GM19328 (cell line): ENCODE measurements around the gene TAB2.
"Not testable (repeated sequence)": the region's sequence is repeated elsewhere in the genome, so short reads cannot be mapped to it uniquely, and the experiment has no call there.

Experiments used
- ATAC-seq: cut with Tn5 transposase; IDR thresholded peaks from one replicate; pipeline ENCODE4 v1.9.1; 2021; ENCODE audit warnings: mild to moderate bottlenecking, moderate library complexity; ENCODE audit not compliant: unreplicated experiment

TAB2 gene

GRCh38 chr6:149311293-149311692 lies 6.2 kb upstream of the TAB2 start:
- no peak for ATAC-seq

GRCh38 chr6:149311766-149312165 lies 5.7 kb upstream of the TAB2 start:
- no peak for ATAC-seq

GRCh38 chr6:149313070-149313469 lies 4.4 kb upstream of the TAB2 start:
- no peak for ATAC-seq

- no peak for ATAC-seq
Observed at GRCh38 chr6:149313861-149314260, 3.7 kb upstream of the TAB2 start.

DNA sequence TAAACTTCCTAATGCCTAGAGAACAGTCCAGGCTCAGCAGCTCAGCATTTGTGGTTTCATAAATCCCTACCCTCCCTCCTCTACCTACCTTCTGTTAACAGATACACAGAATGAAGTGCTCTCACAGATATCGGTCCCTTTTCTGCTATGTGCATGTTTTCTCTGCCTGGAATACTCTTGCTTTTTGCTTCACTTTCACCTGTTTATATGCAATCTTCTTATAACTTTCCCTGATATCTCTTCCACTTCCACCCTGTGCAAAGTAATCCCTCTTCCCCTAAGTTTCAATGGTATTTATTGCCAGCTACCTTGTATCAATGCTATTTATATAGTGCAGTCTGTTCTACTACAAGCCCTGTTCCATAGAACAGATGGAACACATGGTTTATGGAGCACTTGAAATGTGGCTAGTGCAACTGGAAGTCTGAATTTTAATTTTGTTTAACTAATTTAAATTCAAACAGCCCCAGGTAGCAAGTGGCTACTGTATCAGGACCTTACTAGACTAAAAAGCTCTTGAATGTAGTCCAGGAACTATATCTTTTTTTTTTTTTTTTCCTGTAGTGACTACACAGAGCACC lies 3.1 kb upstream of the TAB2 start:
- no peak for ATAC-seq

DNA sequence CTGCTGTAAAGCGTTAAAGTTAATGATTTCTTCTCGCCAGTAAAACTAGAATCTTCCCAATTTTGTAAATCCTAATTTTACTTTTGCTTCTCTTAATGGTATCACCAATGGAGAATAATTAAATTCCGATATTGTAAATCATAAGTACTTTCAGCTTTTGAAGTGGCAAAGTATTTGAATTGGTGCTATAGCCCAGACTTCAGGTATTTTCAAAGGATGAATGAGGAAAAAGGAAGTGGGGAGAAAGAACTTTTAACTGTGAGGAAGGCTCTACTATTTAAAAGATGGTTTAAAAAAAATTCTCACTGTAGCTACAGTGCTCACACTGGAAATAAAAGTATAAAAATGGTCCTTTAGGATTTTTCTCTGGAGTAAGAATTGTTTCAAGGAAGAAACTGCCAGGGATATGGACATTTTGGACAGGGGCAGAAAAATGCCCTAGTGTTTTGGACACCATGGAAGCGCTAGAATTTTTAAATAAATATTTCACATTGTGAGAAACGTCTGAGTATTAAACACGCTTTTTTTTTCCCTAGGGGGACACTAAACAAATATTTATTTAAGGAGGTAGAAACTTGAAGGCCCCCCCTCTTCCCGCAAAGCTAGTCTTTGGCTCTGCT lies 1.3 kb upstream of the TAB2 start:
- ATAC-seq = no peak

GRCh38 chr6:149316740-149317643 lies 520 bp upstream of the TAB2 start:
- peak; percentile 77 for ATAC-seq

DNA sequence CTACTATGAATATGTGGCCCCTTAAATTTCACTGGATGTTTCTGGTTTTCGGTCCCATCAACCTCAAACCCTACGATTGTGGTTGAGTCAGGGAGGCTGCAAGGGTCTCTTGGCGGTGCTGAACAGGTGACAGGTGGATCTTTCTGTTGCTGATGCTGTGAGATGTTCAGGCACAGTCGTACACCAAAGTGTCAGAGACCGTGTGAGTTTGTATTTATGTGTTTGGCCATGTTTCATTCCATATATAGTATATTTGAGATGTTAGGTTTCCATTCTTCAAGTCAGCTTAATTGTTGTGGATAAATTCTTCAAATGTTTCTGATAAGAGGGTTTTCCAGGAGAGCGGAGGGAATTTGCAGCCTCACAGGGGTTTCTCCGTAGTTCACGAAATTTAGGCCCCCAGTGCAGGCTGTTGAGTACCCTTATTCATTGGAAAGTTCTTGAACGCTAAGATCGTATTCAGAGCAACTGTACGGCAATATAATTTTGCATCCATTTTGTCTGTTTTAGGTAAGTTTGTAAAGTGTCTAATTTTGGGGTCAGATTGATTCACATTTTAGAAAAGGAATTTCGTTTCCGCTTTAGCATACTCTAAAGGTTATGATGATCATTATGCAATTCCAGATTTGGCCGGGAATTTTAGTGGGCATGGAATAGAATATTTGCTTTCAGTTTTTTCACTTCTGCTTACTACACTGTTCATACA lies 1.2 kb downstream of the TAB2 start:
- ATAC-seq = no peak

GRCh38 chr6:149319422-149319821 lies 1.9 kb downstream of the TAB2 start:
- ATAC-seq = no peak

- ATAC-seq = not testable (repeated sequence)
Observed at GRCh38 chr6:149320016-149320415, 2.5 kb downstream of the TAB2 start.

DNA sequence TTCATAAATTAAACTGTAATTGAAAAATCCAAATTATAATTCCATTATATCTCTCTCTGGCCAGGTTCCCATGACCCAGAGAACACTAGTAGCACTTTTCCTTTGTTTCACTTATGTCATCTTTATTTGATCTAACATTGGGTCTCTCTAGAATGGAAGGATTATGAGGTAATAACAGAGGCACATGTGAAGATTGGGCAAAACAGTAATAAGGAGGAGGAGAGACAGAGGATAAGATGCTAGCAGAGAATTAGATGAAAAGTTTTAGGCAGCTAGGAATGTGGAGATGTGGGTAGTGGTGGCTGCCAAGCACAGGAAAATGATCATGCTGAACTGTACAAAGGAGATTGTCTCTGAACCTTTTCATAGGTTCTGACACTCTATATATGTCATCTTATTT lies 3.3 kb downstream of the TAB2 start:
- no peak for ATAC-seq

DNA sequence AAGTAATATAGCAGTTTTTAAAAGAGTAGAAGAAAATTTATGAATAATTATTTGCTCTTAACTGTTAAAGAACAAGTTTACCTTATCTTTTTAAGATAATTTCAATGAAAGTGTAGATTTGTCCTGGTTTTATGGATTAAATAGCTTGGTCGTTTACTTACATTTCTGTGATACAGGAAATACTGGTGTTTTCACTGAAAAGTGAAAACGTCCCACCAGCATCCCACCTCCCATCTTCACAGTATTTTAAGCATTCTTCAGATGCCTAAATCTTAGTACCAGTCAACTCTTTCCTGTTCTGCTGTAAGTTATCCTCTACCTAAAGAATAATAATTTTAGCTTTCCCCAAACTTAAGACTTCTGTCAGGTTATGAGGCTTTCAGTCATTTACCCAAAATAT lies 5.8 kb downstream of the TAB2 start:
- ATAC-seq = no peak

DNA sequence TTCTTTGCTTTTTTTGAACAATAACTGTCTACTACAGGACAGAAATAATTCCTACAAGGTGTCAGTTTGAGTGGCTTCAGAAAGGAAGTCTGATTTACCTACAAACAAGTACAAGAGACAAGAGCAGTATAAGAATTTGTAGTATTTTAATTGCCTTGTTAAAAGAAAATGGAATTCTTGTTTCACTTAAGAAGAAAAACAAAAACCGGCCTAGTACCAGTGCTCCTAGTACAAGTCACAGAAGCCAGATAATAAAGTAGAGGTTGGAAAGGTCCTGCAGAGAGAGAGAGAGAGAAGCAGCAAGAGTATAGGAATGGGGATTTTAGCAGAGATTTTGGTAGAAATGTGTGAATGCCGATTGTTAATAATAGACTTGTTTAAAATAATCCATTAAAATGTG lies 6.4 kb downstream of the TAB2 start:
- no peak for ATAC-seq

DNA sequence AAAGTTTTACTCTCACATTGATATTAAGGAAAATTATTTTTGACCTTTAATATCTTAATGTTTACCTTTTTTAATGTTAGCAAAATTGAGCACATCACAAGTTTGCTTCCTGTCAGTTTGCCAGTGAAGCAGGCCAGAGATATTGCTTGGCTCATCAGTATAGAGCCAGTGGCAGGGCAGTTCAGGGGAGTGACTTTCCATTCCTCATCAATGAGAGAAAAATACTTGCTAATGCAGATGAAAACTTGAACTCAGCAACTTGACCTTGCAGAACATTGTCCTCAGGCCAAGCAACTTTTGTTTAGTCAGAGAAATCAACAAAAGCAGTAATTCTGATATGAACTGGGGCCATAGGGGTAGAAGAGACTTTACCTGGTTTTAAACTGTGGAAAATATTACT lies 6.9 kb downstream of the TAB2 start:
- no peak for ATAC-seq

DNA sequence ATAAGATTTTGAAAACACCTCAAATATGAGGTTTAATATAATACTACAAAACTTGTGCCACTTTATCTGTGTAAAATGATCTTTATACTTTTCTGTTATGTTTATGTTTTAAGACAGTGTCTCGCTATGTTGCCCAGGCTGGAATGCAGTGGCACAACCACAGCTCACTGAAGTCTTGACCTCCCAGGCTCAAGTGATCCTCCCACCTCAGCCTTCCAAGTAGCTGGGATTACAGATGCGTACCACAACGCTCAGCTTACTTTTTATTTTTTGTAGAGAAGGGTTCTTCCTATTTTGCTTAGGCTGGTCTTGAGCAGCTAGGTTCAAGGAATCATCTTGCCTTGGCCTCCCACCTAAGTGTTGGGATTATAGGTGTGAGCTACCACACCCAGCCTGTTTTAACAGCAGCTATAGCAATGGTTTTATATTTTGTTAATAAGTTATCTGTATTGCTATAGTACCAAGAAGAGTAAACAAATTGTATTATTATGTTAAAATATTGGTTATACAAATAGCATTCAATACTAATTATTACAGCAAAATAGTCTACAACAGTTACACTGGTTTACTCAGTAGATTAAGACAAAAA lies 8.2 kb downstream of the TAB2 start:
- no peak for ATAC-seq

GRCh38 chr6:149327638-149328037 lies 10.1 kb downstream of the TAB2 start:
- ATAC-seq = no peak

DNA sequence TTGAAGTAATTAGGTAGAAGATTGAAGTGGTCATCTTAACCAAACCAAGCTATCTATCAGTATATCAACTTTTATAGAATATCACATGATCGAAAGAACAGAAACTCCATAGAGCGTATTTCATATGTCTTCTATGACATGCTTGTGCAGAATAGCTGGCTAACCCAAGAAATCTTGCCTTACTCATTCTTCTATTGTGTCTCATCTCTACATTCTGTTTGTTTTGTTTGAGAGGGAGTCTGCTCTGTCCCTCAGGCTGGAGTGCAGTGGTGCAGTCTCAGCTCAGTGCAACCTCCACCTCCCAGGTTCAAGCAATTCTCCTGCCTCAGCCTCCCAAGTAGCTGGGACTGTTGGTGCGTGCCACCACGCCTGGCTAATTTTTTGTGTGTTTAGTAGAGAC lies 10.6 kb downstream of the TAB2 start:
- ATAC-seq = no peak

DNA sequence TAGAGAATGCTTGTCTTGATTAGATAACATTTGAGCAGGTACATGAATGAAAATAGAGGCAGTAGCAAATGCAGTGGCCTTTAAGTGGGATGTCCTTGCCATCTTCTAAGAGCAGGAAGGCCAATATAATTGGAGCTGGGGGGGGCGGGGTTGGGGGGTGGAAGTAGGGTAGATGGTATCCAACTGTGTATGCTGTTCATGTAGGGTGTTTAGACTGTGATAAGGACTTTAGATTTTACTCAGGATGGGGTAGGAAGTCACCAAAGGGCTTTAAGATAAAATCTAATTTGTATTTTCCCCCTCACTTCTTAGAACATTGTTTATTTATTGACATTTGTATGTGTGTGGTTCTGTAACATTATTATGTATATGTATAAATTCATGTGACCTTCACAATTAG lies 12.0 kb downstream of the TAB2 start:
- ATAC-seq = no peak

DNA sequence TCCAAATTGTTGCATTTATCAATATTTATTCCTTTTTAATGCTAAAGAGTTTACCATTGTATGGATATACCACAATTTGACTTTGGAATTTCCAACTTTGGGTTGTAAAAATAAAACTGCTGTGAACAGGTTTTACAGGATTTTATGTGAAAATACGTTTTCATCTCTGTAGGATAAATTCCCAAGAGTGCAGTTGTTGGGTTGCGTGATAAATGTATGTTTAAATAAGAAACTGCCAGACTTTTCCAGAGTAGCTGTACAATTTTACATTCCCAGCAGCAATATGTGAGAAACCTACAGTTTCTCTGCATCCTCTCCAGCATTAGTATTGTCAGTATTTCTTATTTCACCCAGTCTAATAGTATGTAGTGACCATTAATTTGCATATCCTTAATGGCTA lies 12.6 kb downstream of the TAB2 start:
- no peak for ATAC-seq

DNA sequence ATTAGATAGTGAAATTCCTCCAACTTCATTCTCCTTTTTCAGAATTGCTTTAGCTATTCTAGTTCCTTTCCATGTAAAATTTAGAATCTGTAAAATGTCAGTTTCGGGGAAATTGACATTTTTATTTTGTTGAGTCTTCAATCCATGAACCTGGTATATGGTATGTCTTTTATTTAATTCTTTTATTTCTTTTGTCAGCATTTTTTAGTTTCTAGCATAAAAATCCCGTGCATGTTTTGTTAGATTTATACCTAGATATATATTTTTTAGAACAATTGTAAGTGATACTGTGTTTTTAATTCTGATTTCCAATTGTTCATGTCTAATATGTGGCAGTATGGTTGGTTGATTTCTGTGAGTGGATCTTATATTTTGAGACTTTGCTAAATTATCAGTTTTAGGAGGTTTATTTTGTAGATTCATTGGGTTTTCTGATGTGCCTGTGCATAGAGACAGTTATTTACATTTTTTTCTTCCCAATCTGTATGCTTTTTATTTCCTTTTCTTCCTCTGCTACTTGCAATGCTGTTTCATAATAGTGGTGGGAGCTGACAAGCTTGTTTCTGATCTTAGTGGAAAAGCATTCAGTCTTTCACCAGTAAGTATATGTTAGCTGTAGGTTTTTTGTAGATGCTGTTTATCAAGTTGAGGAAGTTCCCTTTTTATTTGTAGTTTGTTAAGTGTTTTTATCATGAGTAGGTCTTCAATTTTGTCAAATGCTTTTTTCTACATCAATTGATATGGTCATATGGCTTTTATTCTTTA lies 13.7 kb downstream of the TAB2 start:
- no peak for ATAC-seq
